Stomach smooth muscle (tissue), 2 donors: ENCODE results near the gene MEIG1.
"Not testable (repeated sequence)": the region's sequence is repeated elsewhere in the genome, so short reads cannot be mapped to it uniquely, and the experiment has no call there.

Experiments used
- H3K27ac ChIP-seq: one replicate; pipeline ENCODE4 v1.7.0; 2013; ENCODE audit warnings: mild to moderate bottlenecking, low read length, inconsistent platforms
- H3K27me3 ChIP-seq, 2 donors: one replicate each; pipeline ENCODE4 v1.7.0; 2013; ENCODE audit warnings: low read length in 2 of 2; ENCODE audit not compliant: insufficient read depth in 2 of 2, control insufficient read depth in 1 of 2
- H3K36me3 ChIP-seq, 2 donors: one replicate each; pipeline ENCODE4 v1.7.0; 2013; ENCODE audit warnings: low read length in 2 of 2; ENCODE audit not compliant: control insufficient read depth in 2 of 2, insufficient read depth in 2 of 2
- H3K4me1 ChIP-seq: one replicate; pipeline ENCODE4 v1.7.0; 2013; ENCODE audit warnings: low read length; ENCODE audit not compliant: control insufficient read depth, insufficient read depth
- H3K4me3 ChIP-seq, 2 donors: one replicate each; pipeline ENCODE4 v1.7.0; 2013; ENCODE audit warnings: low read length in 2 of 2
- H3K9ac ChIP-seq, 2 donors: one replicate each; pipeline ENCODE4 v1.7.0; 2013; ENCODE audit warnings: low read length in 2 of 2, mild to moderate bottlenecking in 1 of 2
- H3K9me3 ChIP-seq, 2 donors: one replicate each; pipeline ENCODE4 v1.7.0; 2013; ENCODE audit warnings: low read length in 2 of 2; ENCODE audit not compliant: control insufficient read depth in 2 of 2
- donor health status: healthy.
- donor health status: Pancreatic carcinoma.

MEIG1 gene

DNA sequence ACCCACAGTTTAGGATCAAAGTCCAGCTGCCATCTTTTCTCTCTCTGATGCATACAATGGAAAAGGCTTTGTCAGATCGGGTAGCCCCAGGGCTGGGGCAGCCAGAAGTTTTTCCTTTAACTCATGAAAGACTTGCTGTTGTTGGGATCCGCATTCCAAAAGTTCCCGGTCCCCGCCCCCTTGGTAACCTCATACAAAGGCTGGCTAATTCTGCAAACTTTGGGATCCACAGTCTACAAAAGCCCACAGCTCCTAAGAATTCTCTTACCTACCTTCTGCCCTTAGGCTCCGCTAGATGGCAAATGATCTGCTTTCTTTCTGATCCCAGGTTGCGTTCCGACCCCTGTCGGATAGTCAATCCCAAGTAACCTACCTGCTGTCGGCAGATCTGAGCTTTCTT, 33.1 kb downstream of the MEIG1 start:
- H3K4me1 ChIP-seq, H3K27me3 ChIP-seq, H3K9me3 ChIP-seq, H3K27ac ChIP-seq, H3K9ac ChIP-seq, H3K36me3 ChIP-seq, H3K4me3 ChIP-seq: not testable (repeated sequence)

GRCh38 chr10:14993500-14994455, 34.6 kb downstream of the MEIG1 start:
- not testable (repeated sequence) for H3K4me1 ChIP-seq, H3K9ac ChIP-seq, H3K27me3 ChIP-seq, H3K27ac ChIP-seq, H3K4me3 ChIP-seq, H3K36me3 ChIP-seq, H3K9me3 ChIP-seq

DNA sequence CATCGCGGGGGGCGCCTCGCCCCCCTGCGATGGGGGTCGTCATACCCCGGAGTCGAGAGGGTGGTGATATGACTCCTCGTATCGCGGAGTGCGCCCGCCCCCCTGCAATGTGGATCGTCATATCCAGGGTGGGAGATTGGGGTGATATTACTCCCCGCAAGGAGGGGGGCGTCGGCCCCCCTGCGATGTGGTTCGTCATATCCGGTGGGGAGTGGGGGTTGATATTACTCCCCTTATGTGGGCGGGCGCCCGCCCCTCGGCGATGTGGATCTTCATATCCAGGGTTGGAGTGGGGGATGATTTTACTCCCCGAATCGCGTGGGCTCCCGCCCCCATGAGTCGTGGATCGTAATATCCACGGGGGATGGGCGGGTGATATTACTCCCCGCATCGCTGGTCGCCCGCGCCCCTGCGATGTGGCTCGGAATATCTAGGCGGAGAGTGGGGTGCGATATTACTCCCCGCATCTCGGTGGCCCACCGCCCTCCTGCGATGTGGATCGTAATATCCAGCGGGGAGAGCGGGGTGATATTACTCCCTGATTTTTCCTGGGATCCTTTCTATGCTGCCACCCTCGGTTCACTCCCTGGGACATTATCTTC, 36.9 kb downstream of the MEIG1 start:
- Histone ChIP-seq H3K27me3 (no peaks in the 10 kb centered on the region), H3K4me3 (peak overlapping the region in 1 of 2 donors; percentile 22), H3K36me3 (no peaks in the 10 kb centered on the region), H3K27ac (no peak overlapping the region), H3K9me3 (no peaks in the 10 kb centered on the region), H3K4me1 (no peaks in the 10 kb centered on the region), H3K9ac (no peak overlapping the region)

- H3K27ac ChIP-seq, H3K4me1 ChIP-seq, H3K36me3 ChIP-seq, H3K4me3 ChIP-seq, H3K9ac ChIP-seq, H3K27me3 ChIP-seq, H3K9me3 ChIP-seq: not testable (repeated sequence)
These were observed 54.3 kb downstream of the MEIG1 start for GRCh38 chr10:15013530-15013929.

DNA sequence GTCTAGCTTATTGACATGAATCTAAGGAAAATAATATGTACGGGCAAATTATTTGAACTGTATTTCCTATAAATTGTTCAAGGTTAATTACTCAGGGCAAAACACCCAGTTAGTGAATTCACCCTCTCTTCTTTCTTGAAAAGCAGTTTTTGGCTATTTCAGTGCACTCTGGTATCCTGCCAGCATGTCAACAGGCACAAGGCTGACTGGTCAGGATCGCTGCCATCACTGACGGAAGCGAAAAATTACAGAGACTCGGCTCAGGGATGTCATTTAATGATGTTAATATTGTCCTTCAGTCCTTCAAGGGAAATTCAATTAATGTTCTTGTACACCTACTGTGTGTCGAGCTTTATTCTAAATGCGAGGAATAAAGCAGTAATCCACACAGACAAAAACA, 56.3 kb downstream of the MEIG1 start:
- H3K27me3 ChIP-seq: no peaks in the 10 kb centered on the region

DNA sequence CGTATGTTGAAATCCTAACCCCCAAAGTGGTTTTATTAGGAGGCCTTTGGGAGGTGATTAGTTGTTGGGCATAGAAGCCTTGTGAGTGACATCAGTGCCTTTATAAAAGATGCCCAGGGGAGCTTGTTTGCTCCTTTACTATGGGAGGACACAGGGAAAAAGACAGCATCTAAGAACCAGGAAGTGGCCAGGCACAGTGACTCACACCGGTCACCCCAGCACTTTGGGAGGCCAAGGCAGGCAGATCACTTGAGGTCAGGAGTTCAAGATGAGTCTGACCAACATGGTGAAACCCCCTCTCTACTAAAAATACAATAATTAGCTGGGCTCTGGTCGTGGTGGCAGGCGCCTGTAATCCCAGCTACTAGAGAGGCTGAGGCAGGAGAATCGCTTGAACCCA, 61.8 kb downstream of the MEIG1 start:
- H3K9me3 ChIP-seq, H3K27me3 ChIP-seq, H3K36me3 ChIP-seq, H3K4me1 ChIP-seq, H3K9ac ChIP-seq, H3K27ac ChIP-seq, H3K4me3 ChIP-seq: not testable (repeated sequence)

More for the DNA sequence above, 56.3 kb downstream of the MEIG1 start:
- Histone ChIP-seq H3K9me3 (no peaks in the 10 kb centered on the region), H3K36me3 (no peaks in the 10 kb centered on the region), H3K9ac (no peak overlapping the region), H3K4me1 (no peaks in the 10 kb centered on the region), H3K27ac (no peak overlapping the region), H3K4me3 (no peak overlapping the region)
